K562 (cell line): Measurements from ENCODE around the gene FRMD4A.

Experiments used
- NCOR1 ChIP-seq: fragments of 450-650 bp; IDR thresholded peaks from 2 replicates; pipeline ENCODE4 v1.6.1; 2016; ENCODE audit warnings: mild to moderate bottlenecking, moderate library complexity
- POU5F1 ChIP-seq: fragments of 150-350 bp; IDR thresholded peaks from 2 replicates; pipeline ENCODE4 v1.6.1; 2014; ENCODE audit warnings: borderline replicate concordance, low read length, low read depth, mild to moderate bottlenecking; ENCODE audit not compliant: partially characterized antibody
- REST ChIP-seq, 2 experiments: fragments of 450-650 bp; formaldehyde crosslinking in 1 of 2; IDR thresholded peaks; 2 replicates each; pipeline versions ENCODE4 v1.4.0 to v1.6.1; 2014 to 2020; ENCODE audit warnings: mild to moderate bottlenecking in 2 of 2, borderline replicate concordance in 1 of 2, low read depth in 1 of 2
- RFX5 ChIP-seq: IDR thresholded peaks from 2 replicates; pipeline ENCODE4 v1.6.1; 2011; ENCODE audit warnings: low read depth, mild to moderate bottlenecking, improper control_type of control experiment, low read length
- SP1 ChIP-seq: sonication (generic); formaldehyde crosslinking; IDR thresholded peaks from 2 replicates; pipeline ENCODE4 v1.8.1; 2022; ENCODE audit warnings: mild to moderate bottlenecking, missing genetic modification reagents
- TF ChIP-seq, protein P1 (sequence below), 3 experiments: IDR thresholded peaks in 2 of 3; conservative IDR thresholded peaks in 1 of 3; 2 replicates each; pipeline ENCODE4 v1.5.1; 2011 to 2012; ENCODE audit warnings: low read length in 3 of 3, mild to moderate bottlenecking in 3 of 3, control low read depth in 2 of 3, improper control_type of control experiment in 1 of 3, inconsistent platforms in 1 of 3, low read depth in 1 of 3, mixed read lengths in 1 of 3, moderate library complexity in 1 of 3; ENCODE audit not compliant: insufficient read depth in 2 of 3
- TF ChIP-seq, protein P2 (sequence below): sonication (generic); formaldehyde crosslinking; IDR thresholded peaks from 2 replicates; pipeline ENCODE4 v1.5.0; 2020; ENCODE audit warnings: missing genetic modification reagents

DNA sequence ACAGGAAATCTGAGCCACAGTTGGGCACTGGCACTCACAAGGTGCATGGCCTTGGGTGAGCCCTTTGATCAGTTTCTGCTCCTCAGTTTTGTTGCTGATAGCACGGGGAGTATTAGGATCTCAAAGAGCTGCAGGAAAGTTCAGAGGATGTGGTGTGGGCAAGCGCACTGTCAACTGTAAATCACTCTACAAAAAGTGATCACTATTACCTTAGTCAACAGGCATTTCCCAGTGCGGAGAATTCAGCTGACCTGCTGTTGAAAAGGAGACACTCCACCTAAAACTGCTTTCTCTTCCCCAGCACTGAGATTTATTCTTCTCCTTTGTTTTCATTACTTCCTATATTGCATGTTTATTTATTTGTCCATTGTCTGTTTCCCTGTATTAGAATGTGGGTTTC, 412.9 kb downstream of the FRMD4A start:
- TF ChIP-seq POU5F1 (no peak), NCOR1 (no peak), REST (IDR thresholded peaks at IDR 0.05; ENCODE audit: borderline replicate concordance) (no peak), REST (CRISPR knock-in tag; IDR thresholded peaks at IDR 0.05; ENCODE audit: low read depth) (no peak), SP1 (CRISPR knock-in tag) (no peak), RFX5 (no peak)
- TF ChIP-seq, protein P1, sequence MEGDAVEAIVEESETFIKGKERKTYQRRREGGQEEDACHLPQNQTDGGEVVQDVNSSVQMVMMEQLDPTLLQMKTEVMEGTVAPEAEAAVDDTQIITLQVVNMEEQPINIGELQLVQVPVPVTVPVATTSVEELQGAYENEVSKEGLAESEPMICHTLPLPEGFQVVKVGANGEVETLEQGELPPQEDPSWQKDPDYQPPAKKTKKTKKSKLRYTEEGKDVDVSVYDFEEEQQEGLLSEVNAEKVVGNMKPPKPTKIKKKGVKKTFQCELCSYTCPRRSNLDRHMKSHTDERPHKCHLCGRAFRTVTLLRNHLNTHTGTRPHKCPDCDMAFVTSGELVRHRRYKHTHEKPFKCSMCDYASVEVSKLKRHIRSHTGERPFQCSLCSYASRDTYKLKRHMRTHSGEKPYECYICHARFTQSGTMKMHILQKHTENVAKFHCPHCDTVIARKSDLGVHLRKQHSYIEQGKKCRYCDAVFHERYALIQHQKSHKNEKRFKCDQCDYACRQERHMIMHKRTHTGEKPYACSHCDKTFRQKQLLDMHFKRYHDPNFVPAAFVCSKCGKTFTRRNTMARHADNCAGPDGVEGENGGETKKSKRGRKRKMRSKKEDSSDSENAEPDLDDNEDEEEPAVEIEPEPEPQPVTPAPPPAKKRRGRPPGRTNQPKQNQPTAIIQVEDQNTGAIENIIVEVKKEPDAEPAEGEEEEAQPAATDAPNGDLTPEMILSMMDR (IDR thresholded peaks at IDR 0.05 in 2 of 3, conservative IDR thresholded peaks at IDR 0.05 in 1 of 3; ENCODE audit: insufficient read depth in 2 of 3, low read depth in 1 of 3, low read length in 3 of 3) = no peak
- TF ChIP-seq, protein P2, sequence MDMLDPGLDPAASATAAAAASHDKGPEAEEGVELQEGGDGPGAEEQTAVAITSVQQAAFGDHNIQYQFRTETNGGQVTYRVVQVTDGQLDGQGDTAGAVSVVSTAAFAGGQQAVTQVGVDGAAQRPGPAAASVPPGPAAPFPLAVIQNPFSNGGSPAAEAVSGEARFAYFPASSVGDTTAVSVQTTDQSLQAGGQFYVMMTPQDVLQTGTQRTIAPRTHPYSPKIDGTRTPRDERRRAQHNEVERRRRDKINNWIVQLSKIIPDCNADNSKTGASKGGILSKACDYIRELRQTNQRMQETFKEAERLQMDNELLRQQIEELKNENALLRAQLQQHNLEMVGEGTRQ (CRISPR knock-in tag) = no peak
